ENCODE data around the gene FAM114A2. TPM values are rescaled to one million over a fixed set of nuclear protein-coding genes. Genes with fewer than 3 reads are reported as not detected.
A peak's percentile ranks its signal among the peaks of the same experiment; 100 is the strongest.

FAM114A2 gene
- polyA plus RNA-seq, 1 donor from 2014 or later, result 24.8 TPM

- TF ChIP-seq REST (IDR thresholded peaks at IDR 0.05; ENCODE audit: borderline replicate concordance) (no peak), MXI1 (conservative IDR thresholded peaks at IDR 0.05; ENCODE audit: poor library complexity, severe bottlenecking) (no peak), CTCF (IDR thresholded peaks at IDR 0.05; ENCODE audit: poor library complexity, severe bottlenecking) (peak; percentile 92), SMC3 (conservative IDR thresholded peaks at IDR 0.05; ENCODE audit: poor library complexity) (peak; percentile 87), POLR2AphosphoS5 (IDR thresholded peaks at IDR 0.05) (no peak), EP300 (conservative IDR thresholded peaks at IDR 0.05; ENCODE audit: poor library complexity, severe bottlenecking) (no peak), EZH2 (IDR thresholded peaks at IDR 0.05; ENCODE audit: borderline replicate concordance, insufficient read depth, low read length, poor library complexity, severe bottlenecking) (no peak), RAD21 (conservative IDR thresholded peaks at IDR 0.05) (peak; percentile 92), TAF1 (IDR thresholded peaks at IDR 0.05; ENCODE audit: low read depth) (no peak)
- H4K20me1 ChIP-seq (ENCODE audit: insufficient read depth), result no peaks in the 10 kb centered on the region
These were observed 64.4 kb downstream of the FAM114A2 start for GRCh38 chr5:153974131-153974812.

GRCh38 chr5:153972240-153972639 is 66.5 kb downstream of the FAM114A2 start:
- H3K9me3 ChIP-seq (ENCODE audit: low read length), result no peaks in the 10 kb centered on the region
- no peak overlapping the region for H3K4me2 ChIP-seq (ENCODE audit: low read length)
- H4K20me1 ChIP-seq (ENCODE audit: insufficient read depth), result no peaks in the 10 kb centered on the region
- H3F3A ChIP-seq (ENCODE audit: insufficient read depth, low read length, poor library complexity, severe bottlenecking), result no peaks in the 10 kb centered on the region
- no peak overlapping the region for H3K27ac ChIP-seq (ENCODE audit: low read length)
- no peaks in the 10 kb centered on the region for H3K79me2 ChIP-seq (replicated peaks; ENCODE audit: insufficient read depth, low read length)
- no peak overlapping the region for H3K9ac ChIP-seq (ENCODE audit: low read length)
- no peaks in the 10 kb centered on the region for H3K9me2 ChIP-seq (ENCODE audit: insufficient read depth, low read length)
- no peak overlapping the region for H2AFZ ChIP-seq (ENCODE audit: low read depth, low read length)
- H3K27me3 ChIP-seq (ENCODE audit: insufficient read depth, low read depth, low read length), result no peaks in the 10 kb centered on the region
- TF ChIP-seq CTCF (IDR thresholded peaks at IDR 0.05; ENCODE audit: poor library complexity, severe bottlenecking), result no peak
- TF ChIP-seq REST (IDR thresholded peaks at IDR 0.05; ENCODE audit: borderline replicate concordance), result no peak
- TF ChIP-seq TAF1 (IDR thresholded peaks at IDR 0.05; ENCODE audit: low read depth), result no peak
- no peak for TF ChIP-seq RAD21 (conservative IDR thresholded peaks at IDR 0.05)
- no peak for TF ChIP-seq EZH2 (IDR thresholded peaks at IDR 0.05; ENCODE audit: borderline replicate concordance, insufficient read depth, low read length, poor library complexity, severe bottlenecking)
- TF ChIP-seq SMC3 (conservative IDR thresholded peaks at IDR 0.05; ENCODE audit: poor library complexity), result no peak
- TF ChIP-seq EP300 (conservative IDR thresholded peaks at IDR 0.05; ENCODE audit: poor library complexity, severe bottlenecking), result no peak
- no peak for TF ChIP-seq POLR2AphosphoS5 (IDR thresholded peaks at IDR 0.05)
- TF ChIP-seq MXI1 (conservative IDR thresholded peaks at IDR 0.05; ENCODE audit: poor library complexity, severe bottlenecking), result no peak
- no peaks in the 10 kb centered on the region for H3K36me3 ChIP-seq (ENCODE audit: insufficient read depth, low read length)
- H3K4me3 ChIP-seq (ENCODE audit: low read length), result no peak overlapping the region

More at GRCh38 chr5:153974131-153974812, 64.4 kb downstream of the FAM114A2 start:
- Histone ChIP-seq H3K9ac (ENCODE audit: low read length) (no peak overlapping the region), H3K36me3 (ENCODE audit: insufficient read depth, low read length) (no peaks in the 10 kb centered on the region), H3F3A (ENCODE audit: insufficient read depth, low read length, poor library complexity, severe bottlenecking) (no peaks in the 10 kb centered on the region), H2AFZ (ENCODE audit: low read depth, low read length) (no peak overlapping the region), H3K27ac (ENCODE audit: low read length) (no peak overlapping the region), H3K27me3 (ENCODE audit: insufficient read depth, low read depth, low read length) (no peaks in the 10 kb centered on the region), H3K4me3 (ENCODE audit: low read length) (no peak overlapping the region), H3K79me2 (replicated peaks; ENCODE audit: insufficient read depth, low read length) (no peaks in the 10 kb centered on the region), H3K9me3 (ENCODE audit: low read length) (no peaks in the 10 kb centered on the region), H3K9me2 (ENCODE audit: insufficient read depth, low read length) (no peaks in the 10 kb centered on the region), H3K4me2 (ENCODE audit: low read length) (no peak overlapping the region)
